ENCODE data around the gene ARFIP1.

GRCh38 chr4:152773339-152773738, 6.4 kb upstream of the ARFIP1 start:
- TF ChIP-seq CTCF (IDR thresholded peaks at IDR 0.05 in 4 of 5, conservative IDR thresholded peaks at IDR 0.05 in 1 of 5) (no peak), POLR2A (IDR thresholded peaks at IDR 0.05) (no peak)

All from gastrocnemius medialis (tissue), 4 donors.